GM19043 (cell line): ENCODE data around the gene CPT1C.

Experiments used
- ATAC-seq: cut with Tn5 transposase; IDR thresholded peaks from one replicate; pipeline ENCODE4 v1.9.1; 2021; ENCODE audit warnings: low read depth; ENCODE audit not compliant: unreplicated experiment

Gene CPT1C

GRCh38 chr19:49658566-49659442 lies 32.1 kb upstream of the CPT1C start:
- ATAC-seq: no peak

GRCh38 chr19:49660338-49660961 lies 30.5 kb upstream of the CPT1C start:
- ATAC-seq: no peak

GRCh38 chr19:49662011-49662410 lies 28.9 kb upstream of the CPT1C start:
- ATAC-seq: no peak

- no peak for ATAC-seq
Measured at GRCh38 chr19:49663224-49663623, 27.7 kb upstream of the CPT1C start.

GRCh38 chr19:49664171-49665035 lies 26.5 kb upstream of the CPT1C start:
- no peak for ATAC-seq

- no peak for ATAC-seq
Measured at GRCh38 chr19:49665036-49665350, 25.9 kb upstream of the CPT1C start.

- peak; percentile 72 for ATAC-seq
Measured at GRCh38 chr19:49665351-49666119, 25.4 kb upstream of the CPT1C start, which contains the start of the genes BCL2L12 and IRF3. BCL2L12 (plus strand) TSS chr19:49665933; CDS start chr19:49666693, 760 bp downstream. IRF3 (minus strand) TSS chr19:49665857; CDS start chr19:49664838, 1,019 bp downstream.

- no peak for ATAC-seq
Measured at GRCh38 chr19:49666120-49666444, 24.8 kb upstream of the CPT1C start.

GRCh38 chr19:49667473-49667872 lies 23.4 kb upstream of the CPT1C start:
- no peak for ATAC-seq

- no peak for ATAC-seq
Measured at GRCh38 chr19:49669516-49669915, 21.4 kb upstream of the CPT1C start.

GRCh38 chr19:49672131-49672919 lies 18.6 kb upstream of the CPT1C start:
- ATAC-seq: no peak

- no peak for ATAC-seq
Measured at GRCh38 chr19:49676136-49676783, 14.7 kb upstream of the CPT1C start.

GRCh38 chr19:49676784-49677230 lies 14.1 kb upstream of the CPT1C start:
- peak; percentile 58 for ATAC-seq

- no peak for ATAC-seq
Measured at GRCh38 chr19:49677231-49677900, 13.6 kb upstream of the CPT1C start, which contains the start of gene PRMT1. PRMT1 (plus strand) TSS chr19:49677271; CDS start chr19:49677281, 10 bp downstream.

- no peak for ATAC-seq
Measured at GRCh38 chr19:49677901-49678674, 12.8 kb upstream of the CPT1C start.

GRCh38 chr19:49678985-49679770 lies 11.7 kb upstream of the CPT1C start:
- ATAC-seq: no peak
